NB4 (cell line): Measurements from ENCODE around the gene PPP1R37.
A peak's percentile ranks its signal among the peaks of the same experiment; 100 is the strongest.

Source experiments
- DNase-seq: peaks from one replicate; pipeline ENCODE4 v3.0.0; 2010; ENCODE audit warnings: low read depth
- H3K4me3 ChIP-seq: one replicate; pipeline ENCODE4 v1.5.1; 2011; ENCODE audit warnings: mild to moderate bottlenecking, low read depth, low read length, moderate library complexity
- MYC ChIP-seq: IDR thresholded peaks from 2 replicates; pipeline ENCODE4 v1.6.1; 2011; ENCODE audit warnings: low read depth, low read length
- POLR2A ChIP-seq: IDR thresholded peaks from 2 replicates; pipeline ENCODE4 v1.6.1; 2011; ENCODE audit warnings: mild to moderate bottlenecking; ENCODE audit not compliant: insufficient read length; ENCODE audit errors: extremely low read depth
- TF ChIP-seq, protein P1 (sequence below): IDR thresholded peaks from one replicate; pipeline ENCODE4 v1.5.1; 2012; ENCODE audit warnings: low read depth, low read length
- TF ChIP-seq, protein P2 (sequence below): IDR thresholded peaks from 2 replicates; pipeline ENCODE4 v1.6.1; 2011; ENCODE audit warnings: low read depth, low read length

PPP1R37 gene, protein sequence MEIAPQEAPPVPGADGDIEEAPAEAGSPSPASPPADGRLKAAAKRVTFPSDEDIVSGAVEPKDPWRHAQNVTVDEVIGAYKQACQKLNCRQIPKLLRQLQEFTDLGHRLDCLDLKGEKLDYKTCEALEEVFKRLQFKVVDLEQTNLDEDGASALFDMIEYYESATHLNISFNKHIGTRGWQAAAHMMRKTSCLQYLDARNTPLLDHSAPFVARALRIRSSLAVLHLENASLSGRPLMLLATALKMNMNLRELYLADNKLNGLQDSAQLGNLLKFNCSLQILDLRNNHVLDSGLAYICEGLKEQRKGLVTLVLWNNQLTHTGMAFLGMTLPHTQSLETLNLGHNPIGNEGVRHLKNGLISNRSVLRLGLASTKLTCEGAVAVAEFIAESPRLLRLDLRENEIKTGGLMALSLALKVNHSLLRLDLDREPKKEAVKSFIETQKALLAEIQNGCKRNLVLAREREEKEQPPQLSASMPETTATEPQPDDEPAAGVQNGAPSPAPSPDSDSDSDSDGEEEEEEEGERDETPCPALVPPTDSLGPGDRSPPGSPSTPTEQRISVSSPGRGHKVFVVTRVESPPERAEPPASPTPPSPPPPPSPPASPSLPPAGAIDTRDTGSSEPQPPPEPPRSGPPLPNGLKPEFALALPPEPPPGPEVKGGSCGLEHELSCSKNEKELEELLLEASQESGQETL

DNA sequence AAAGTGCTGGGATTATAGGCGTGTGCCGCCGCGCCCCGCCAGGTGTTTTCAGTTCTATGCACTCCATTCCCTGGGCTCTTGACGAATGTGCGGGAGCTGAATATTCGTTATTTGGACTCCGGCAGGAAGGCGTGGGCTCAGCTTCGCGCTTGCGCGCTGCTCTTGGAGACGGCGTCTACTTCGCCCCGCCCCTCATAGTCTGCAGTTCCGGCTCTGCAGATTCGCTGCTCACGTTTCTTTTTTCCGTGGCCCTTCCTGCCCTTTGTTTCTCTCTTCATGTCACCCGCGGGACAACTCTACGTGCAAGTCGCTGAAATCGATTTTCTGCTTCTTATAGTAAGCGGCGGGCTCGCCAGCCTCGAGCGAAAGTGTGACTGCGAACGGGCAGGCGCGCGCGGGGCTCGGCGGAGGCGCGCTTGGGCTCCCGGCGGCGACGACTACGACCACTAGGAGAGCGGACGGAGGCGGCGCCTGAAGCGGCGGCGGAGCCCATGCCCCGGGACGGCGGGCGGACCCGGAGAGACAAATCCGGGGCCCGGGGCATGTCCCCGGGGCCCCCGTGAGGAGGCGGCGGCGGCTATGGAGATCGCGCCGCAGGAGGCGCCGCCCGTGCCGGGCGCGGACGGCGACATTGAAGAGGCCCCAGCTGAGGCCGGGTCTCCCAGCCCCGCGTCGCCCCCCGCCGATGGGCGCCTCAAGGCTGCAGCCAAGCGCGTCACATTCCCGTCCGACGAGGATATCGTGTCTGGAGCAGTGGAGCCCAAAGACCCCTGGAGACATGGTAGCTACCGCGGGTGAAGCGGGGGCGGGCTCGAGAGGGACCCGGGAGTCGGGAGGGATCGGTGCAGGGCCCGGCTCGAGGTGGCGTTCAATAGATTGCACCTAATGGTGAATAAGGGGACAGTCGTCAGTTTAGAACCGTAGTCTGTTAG lies at the start of gene PPP1R37:
Gene PPP1R37, plus strand, starts transcription at position 433 of the 932 bp plus-strand sequence. Its CDS starts 147 bp downstream, at position 580.
- TF ChIP-seq MYC: no peak; the same call in 1 of the 2 replicates
- TF ChIP-seq, protein P1, sequence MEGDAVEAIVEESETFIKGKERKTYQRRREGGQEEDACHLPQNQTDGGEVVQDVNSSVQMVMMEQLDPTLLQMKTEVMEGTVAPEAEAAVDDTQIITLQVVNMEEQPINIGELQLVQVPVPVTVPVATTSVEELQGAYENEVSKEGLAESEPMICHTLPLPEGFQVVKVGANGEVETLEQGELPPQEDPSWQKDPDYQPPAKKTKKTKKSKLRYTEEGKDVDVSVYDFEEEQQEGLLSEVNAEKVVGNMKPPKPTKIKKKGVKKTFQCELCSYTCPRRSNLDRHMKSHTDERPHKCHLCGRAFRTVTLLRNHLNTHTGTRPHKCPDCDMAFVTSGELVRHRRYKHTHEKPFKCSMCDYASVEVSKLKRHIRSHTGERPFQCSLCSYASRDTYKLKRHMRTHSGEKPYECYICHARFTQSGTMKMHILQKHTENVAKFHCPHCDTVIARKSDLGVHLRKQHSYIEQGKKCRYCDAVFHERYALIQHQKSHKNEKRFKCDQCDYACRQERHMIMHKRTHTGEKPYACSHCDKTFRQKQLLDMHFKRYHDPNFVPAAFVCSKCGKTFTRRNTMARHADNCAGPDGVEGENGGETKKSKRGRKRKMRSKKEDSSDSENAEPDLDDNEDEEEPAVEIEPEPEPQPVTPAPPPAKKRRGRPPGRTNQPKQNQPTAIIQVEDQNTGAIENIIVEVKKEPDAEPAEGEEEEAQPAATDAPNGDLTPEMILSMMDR: no peak
- peak within 1 kb of the TSS; percentile 83 for H3K4me3 ChIP-seq
- DNase-seq: peak; percentile 88

DNA sequence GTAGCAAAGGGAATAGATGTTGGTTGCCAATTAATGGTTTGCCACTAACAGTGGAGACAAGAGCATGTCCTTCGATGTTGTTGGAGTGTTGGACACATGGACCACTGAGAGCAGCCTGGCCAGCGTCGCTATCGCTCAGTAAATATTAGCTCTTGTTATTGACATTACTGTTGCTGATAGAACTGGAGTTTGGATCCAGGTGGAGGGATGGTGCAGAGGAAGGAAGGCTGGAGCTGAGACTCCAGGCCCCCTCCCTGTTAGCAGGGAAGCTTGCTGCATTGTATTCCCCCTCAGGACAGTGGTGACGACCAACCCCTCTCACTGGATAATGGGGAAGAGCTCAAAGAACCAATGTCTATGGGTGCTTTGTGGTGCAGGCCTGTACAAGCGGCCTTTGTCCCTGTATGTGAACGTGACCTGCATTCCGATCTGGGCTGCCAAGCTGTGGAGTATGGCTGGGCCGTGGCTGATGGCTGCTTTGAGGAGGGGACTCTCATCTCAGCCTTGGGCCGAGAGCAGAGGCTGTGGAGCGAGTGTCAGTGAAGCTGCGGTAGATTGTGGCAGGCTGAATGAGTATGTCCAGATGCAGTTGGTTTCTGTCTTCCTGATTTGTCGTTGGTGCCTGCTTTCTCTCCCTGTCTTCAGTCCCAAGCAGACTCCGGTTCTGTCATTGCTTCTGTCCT lies 47.2 kb upstream of the PPP1R37 start:
- TF ChIP-seq, protein P1: no peak
- TF ChIP-seq POLR2A: no peak
- TF ChIP-seq MYC: no peak
- TF ChIP-seq, protein P2, sequence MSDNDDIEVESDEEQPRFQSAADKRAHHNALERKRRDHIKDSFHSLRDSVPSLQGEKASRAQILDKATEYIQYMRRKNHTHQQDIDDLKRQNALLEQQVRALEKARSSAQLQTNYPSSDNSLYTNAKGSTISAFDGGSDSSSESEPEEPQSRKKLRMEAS: no peak
- no peak for DNase-seq
- H3K4me3 ChIP-seq: no peak overlapping the region

DNA sequence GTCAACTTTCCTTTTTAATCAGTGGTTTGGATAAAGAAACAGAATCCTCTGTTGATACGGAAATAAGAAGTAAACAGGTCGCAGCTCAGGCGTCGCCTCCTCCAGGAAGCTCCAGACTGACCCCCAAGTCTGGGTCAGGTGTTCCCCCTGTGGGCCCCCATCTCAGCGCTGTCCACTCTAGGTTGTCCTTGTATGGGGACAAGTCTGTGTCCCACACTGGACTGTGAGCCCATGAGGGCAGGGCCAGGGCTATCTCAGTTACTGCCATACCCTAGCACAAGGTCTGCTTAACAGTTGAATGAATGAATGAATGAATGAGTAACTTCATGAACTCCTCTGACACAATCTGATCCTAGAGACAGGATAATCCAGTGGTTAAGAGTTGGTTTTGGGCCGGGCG lies 46.6 kb upstream of the PPP1R37 start:
- no peak overlapping the region for H3K4me3 ChIP-seq
- TF ChIP-seq, protein P2: no peak
- TF ChIP-seq POLR2A (no peak), MYC (no peak)
- TF ChIP-seq, protein P1: no peak
- no peak for DNase-seq

DNA sequence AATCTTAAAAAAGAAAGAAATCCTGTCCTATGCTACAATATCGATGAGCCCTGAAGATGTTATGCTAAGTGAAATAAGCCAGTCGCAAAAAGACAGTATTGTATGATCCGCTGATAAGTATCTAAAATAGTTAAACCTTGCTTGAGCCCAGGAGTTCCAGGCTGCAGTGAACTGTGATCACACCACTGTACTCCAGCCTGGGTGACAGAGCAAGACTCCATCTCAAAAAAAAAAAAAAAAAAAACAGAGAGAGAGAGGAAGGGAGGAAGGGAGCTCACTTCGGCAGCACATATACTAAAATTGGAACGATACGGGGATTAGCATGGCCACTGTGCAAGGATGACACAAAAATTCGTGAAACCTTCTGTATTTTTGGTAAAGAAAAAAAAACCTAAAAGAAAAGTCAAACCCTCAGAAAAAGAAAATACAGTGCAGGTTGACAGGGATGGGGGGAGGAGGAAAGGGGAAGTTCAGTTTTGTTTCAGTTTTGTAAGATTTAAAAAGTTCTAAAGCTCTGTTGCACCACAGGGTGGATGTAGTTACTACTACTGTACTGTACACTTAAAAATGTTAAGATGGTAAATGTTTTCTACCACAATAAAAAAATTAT lies 45.7 kb upstream of the PPP1R37 start:
- TF ChIP-seq, protein P1: no peak
- TF ChIP-seq, protein P2: no peak
- TF ChIP-seq MYC (no peak), POLR2A (no peak)
- peak; percentile 60 for DNase-seq
- H3K4me3 ChIP-seq: no peak overlapping the region

DNA sequence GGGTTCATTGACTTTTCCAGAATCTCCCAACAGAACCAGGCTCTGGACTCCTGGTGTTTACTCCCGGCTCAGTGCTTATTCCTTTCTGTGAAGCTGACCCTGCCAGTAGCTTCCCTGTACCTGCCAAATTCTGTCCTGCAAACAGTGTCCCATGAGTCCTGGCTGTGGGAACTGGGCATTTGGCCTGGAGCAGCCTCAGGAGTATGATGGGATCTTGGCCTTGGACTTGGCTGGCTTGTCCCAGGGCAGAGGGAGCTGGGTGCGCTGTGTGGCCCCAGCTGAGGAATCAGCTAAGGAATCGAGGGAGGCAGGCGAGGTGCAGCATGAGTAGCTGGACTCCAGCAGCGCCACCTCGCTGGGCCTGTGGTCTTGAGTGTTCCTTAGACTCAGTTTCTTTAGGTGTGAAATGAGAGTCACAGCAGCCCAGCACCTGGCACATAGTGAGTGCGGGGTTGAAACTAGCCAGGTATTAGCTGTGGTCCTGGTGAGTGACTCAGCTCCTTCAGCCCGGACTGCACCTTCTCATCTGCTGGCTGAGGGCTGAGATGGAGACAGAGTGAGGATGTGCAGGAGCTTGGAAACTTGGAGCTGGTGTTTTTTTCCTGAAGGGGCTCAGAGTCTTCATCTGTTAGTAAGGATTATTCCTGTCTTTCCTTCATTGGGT lies 43.8 kb upstream of the PPP1R37 start:
- no peak for TF ChIP-seq POLR2A
- no peak for TF ChIP-seq MYC
- H3K4me3 ChIP-seq: no peak overlapping the region
- DNase-seq: no peak
